ENCODE measurements around the gene CHD5.

CHD5 gene

DNA sequence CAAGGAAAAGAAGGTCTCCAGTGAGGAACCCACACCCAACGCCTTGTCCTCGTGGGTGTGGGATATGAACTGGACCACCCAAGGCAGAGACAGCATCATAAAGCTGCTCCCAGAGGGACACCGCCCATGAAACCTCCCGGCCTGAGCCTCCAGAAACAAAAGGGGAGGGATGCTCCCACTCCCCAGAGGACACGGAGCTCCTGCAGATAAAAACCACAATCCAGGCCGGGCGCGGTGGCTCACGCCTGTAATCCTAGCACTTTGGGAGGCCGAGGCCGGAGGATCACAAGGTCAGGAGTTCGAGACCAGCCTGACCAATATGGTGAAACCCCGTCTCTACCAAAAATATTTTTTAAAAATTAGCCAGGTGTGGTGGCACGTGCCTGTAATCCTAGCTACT lies 66.4 kb downstream of the CHD5 start:
- no CpG with 5 or more reads among the region's 14 CpGs for WGBS (ENCODE audit: extremely low coverage, insufficient coverage, low lambda C conversion rate)

DNA sequence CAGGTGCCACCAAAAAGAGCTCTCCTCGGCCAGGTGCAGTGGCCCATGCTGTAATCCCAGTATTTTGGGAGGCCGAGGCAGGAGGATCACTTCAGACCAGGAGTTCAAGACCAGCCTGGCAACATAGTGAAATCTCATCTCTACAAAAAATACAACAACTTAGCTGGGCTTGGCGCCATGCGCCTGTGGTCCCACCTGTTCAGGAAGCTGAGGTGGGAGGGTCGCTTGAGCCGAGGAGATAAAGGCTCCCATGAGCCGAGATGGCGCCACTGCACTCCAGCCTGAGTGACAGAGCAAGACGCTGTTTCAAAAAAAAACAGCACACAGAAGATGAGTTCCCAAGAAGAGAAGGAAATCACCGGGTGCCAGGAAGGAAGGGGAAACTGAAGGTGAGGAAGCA lies 67.0 kb downstream of the CHD5 start:
- Histone ChIP-seq H2BK15ac (replicated peaks; ENCODE audit: low read depth) (no peak overlapping the region), H4K8ac (ENCODE audit: low read depth, low read length) (no peak overlapping the region), H3K56ac (ENCODE audit: low read length) (no peak overlapping the region), H3K4me1 (ENCODE audit: control insufficient read depth, low read depth, low read length) (no peaks in the 10 kb centered on the region), H4K5ac (ENCODE audit: low read length) (no peak overlapping the region), H3K4ac (ENCODE audit: low read depth, low read length) (no peak overlapping the region), H3K79me1 (ENCODE audit: low read length) (no peaks in the 10 kb centered on the region), H3K36me3 (ENCODE audit: control insufficient read depth, insufficient read depth, low read length) (no peaks in the 10 kb centered on the region), H3K23ac (ENCODE audit: low read length) (no peak overlapping the region), H3K18ac (ENCODE audit: low read length) (no peak overlapping the region), H2AK5ac (ENCODE audit: low read length) (no peak overlapping the region), H3K4me3 (ENCODE audit: low read length) (no peak overlapping the region), H3K9ac (ENCODE audit: low read length) (no peak overlapping the region), H2BK5ac (ENCODE audit: low read length) (no peak overlapping the region), H2BK120ac (ENCODE audit: low read depth, low read length) (no peak overlapping the region), H3K27me3 (ENCODE audit: insufficient read depth, low read length, poor library complexity) (no peaks in the 10 kb centered on the region), H3K27ac (ENCODE audit: low read depth, low read length) (no peak overlapping the region), H3K79me2 (ENCODE audit: control insufficient read depth, insufficient read depth, low read length) (no peaks in the 10 kb centered on the region), H3K4me2 (ENCODE audit: low read length) (no peak overlapping the region)
- WGBS (ENCODE audit: extremely low coverage, insufficient coverage, low lambda C conversion rate), result no CpG with 5 or more reads among the region's 10 CpGs
- no peak for DNase-seq

More for the DNA sequence above, 66.4 kb downstream of the CHD5 start:
- Histone ChIP-seq H3K27ac (ENCODE audit: low read depth, low read length) (no peak overlapping the region), H2BK5ac (ENCODE audit: low read length) (no peak overlapping the region), H3K4me2 (ENCODE audit: low read length) (no peak overlapping the region), H3K36me3 (ENCODE audit: control insufficient read depth, insufficient read depth, low read length) (no peaks in the 10 kb centered on the region), H3K79me1 (ENCODE audit: low read length) (no peaks in the 10 kb centered on the region), H3K18ac (ENCODE audit: low read length) (no peak overlapping the region), H4K5ac (ENCODE audit: low read length) (no peak overlapping the region), H3K23ac (ENCODE audit: low read length) (no peak overlapping the region), H3K56ac (ENCODE audit: low read length) (no peak overlapping the region), H3K4me1 (ENCODE audit: control insufficient read depth, low read depth, low read length) (no peaks in the 10 kb centered on the region), H3K4me3 (ENCODE audit: low read length) (no peak overlapping the region), H2AK5ac (ENCODE audit: low read length) (no peak overlapping the region), H3K9ac (ENCODE audit: low read length) (no peak overlapping the region), H2BK120ac (ENCODE audit: low read depth, low read length) (no peak overlapping the region), H2BK15ac (replicated peaks; ENCODE audit: low read depth) (no peak overlapping the region), H3K27me3 (ENCODE audit: insufficient read depth, low read length, poor library complexity) (no peaks in the 10 kb centered on the region), H3K4ac (ENCODE audit: low read depth, low read length) (no peak overlapping the region), H3K79me2 (ENCODE audit: control insufficient read depth, insufficient read depth, low read length) (no peaks in the 10 kb centered on the region), H4K8ac (ENCODE audit: low read depth, low read length) (no peak overlapping the region)
- DNase-seq, result no peak

DNA sequence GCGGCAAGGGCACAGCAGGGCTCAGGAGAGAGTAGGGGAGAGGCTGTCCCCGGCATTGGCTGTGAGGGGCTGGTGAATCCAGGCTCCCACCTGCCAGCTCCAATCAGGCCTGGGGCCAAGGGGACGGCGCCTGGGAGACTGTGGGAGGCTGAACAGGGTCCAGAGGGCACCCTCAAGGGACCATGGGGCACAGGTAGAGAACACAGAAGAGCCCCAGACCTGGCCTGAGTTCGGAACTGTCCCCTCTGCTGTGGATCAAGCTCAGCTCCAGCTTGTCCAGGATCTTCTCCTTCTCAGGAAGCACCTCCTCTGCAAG lies 67.5 kb downstream of the CHD5 start:
- Histone ChIP-seq H4K5ac (ENCODE audit: low read length) (no peak overlapping the region), H2BK5ac (ENCODE audit: low read length) (no peak overlapping the region), H2AK5ac (ENCODE audit: low read length) (no peak overlapping the region), H2BK120ac (ENCODE audit: low read depth, low read length) (no peak overlapping the region), H3K27me3 (ENCODE audit: insufficient read depth, low read length, poor library complexity) (no peaks in the 10 kb centered on the region), H4K8ac (ENCODE audit: low read depth, low read length) (no peak overlapping the region), H3K56ac (ENCODE audit: low read length) (no peak overlapping the region), H3K4ac (ENCODE audit: low read depth, low read length) (no peak overlapping the region), H3K4me3 (ENCODE audit: low read length) (no peak overlapping the region), H3K27ac (ENCODE audit: low read depth, low read length) (no peak overlapping the region), H3K36me3 (ENCODE audit: control insufficient read depth, insufficient read depth, low read length) (no peaks in the 10 kb centered on the region), H2BK15ac (replicated peaks; ENCODE audit: low read depth) (no peak overlapping the region), H3K9ac (ENCODE audit: low read length) (no peak overlapping the region), H3K18ac (ENCODE audit: low read length) (no peak overlapping the region), H3K23ac (ENCODE audit: low read length) (no peak overlapping the region), H3K79me1 (ENCODE audit: low read length) (no peaks in the 10 kb centered on the region), H3K4me1 (ENCODE audit: control insufficient read depth, low read depth, low read length) (no peaks in the 10 kb centered on the region), H3K4me2 (ENCODE audit: low read length) (no peak overlapping the region), H3K79me2 (ENCODE audit: control insufficient read depth, insufficient read depth, low read length) (no peaks in the 10 kb centered on the region)
- WGBS (ENCODE audit: extremely low coverage, insufficient coverage, low lambda C conversion rate), result no CpG with 5 or more reads among the region's 5 CpGs
- DNase-seq, result no peak

DNA sequence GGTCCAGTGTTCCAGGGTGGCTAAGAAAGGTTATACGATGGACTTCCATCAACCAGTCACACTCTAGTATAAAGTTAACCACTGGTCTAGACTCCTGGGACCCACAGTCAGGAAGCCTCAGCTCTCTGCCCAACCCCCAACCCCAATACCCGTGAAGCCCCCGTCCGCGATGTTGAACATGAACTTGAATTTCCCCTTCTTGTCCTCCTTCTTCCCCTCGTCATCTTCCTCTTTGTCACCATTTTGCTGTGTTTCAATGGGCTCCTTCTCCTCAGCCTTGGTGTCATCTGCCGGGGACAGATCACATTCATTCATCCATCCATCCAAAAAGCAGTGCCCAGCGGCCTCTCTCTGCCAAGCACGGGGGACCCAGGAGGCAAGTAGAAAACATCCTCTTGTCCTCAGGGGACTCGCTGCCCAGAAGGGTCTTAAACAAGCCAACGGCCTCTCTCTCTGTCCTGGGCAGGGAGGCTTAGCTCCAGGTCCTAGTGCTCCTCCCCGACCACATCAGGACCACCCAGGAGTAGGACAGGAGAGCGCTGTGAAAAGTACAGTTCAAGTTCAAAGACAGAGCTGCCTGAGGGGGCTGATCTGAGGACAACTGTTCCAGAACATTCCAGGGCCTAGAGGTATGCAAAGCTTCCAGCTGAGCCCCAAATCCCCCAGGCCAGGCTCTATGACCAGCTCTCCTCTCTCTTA lies 68.0 kb downstream of the CHD5 start:
- no peak overlapping the region for H3K27ac ChIP-seq (ENCODE audit: low read depth, low read length)
- H2BK5ac ChIP-seq (ENCODE audit: low read length), result no peak overlapping the region
- H3K4me1 ChIP-seq (ENCODE audit: control insufficient read depth, low read depth, low read length), result no peaks in the 10 kb centered on the region
- no CpG with 5 or more reads among the region's 13 CpGs for WGBS (ENCODE audit: extremely low coverage, insufficient coverage, low lambda C conversion rate)
- H3K9ac ChIP-seq (ENCODE audit: low read length), result no peak overlapping the region
- no peak overlapping the region for H4K5ac ChIP-seq (ENCODE audit: low read length)
- no peaks in the 10 kb centered on the region for H3K36me3 ChIP-seq (ENCODE audit: control insufficient read depth, insufficient read depth, low read length)
- H3K23ac ChIP-seq (ENCODE audit: low read length), result no peak overlapping the region
- no peak overlapping the region for H3K56ac ChIP-seq (ENCODE audit: low read length)
- no peaks in the 10 kb centered on the region for H3K27me3 ChIP-seq (ENCODE audit: insufficient read depth, low read length, poor library complexity)
- H3K4ac ChIP-seq (ENCODE audit: low read depth, low read length), result no peak overlapping the region
- peak; percentile 14 for DNase-seq
- no peak overlapping the region for H3K4me2 ChIP-seq (ENCODE audit: low read length)
- no peak overlapping the region for H2BK120ac ChIP-seq (ENCODE audit: low read depth, low read length)
- no peak overlapping the region for H3K18ac ChIP-seq (ENCODE audit: low read length)
- no peaks in the 10 kb centered on the region for H3K79me1 ChIP-seq (ENCODE audit: low read length)
- no peak overlapping the region for H3K4me3 ChIP-seq (ENCODE audit: low read length)
- H2AK5ac ChIP-seq (ENCODE audit: low read length), result no peak overlapping the region
- H4K8ac ChIP-seq (ENCODE audit: low read depth, low read length), result no peak overlapping the region
- H2BK15ac ChIP-seq (replicated peaks; ENCODE audit: low read depth), result no peak overlapping the region
- no peaks in the 10 kb centered on the region for H3K79me2 ChIP-seq (ENCODE audit: control insufficient read depth, insufficient read depth, low read length)

DNA sequence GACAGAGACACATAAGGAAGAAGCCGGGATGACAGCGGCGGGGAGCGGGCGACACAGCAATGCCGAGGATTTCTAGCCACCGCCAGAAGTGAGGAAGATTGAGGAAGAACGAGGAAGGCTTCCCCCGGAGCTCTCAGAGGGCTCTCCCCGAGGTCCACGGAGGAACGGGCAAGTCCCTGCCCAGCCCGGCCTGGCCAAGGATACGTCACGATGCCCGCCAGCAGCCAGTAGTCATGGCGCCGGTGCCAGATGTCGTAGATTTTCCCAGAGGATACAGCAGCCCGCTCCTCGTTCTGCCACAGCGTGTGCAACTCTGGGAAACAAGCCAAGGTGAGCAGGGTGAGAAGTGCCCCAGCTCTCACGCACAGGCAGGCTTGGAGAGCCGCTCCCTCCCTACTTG lies 68.5 kb downstream of the CHD5 start:
- H3K27ac ChIP-seq (ENCODE audit: low read depth, low read length), result no peak overlapping the region
- H3K4ac ChIP-seq (ENCODE audit: low read depth, low read length), result no peak overlapping the region
- no peak overlapping the region for H4K8ac ChIP-seq (ENCODE audit: low read depth, low read length)
- no peak overlapping the region for H3K4me2 ChIP-seq (ENCODE audit: low read length)
- H2BK15ac ChIP-seq (replicated peaks; ENCODE audit: low read depth), result no peak overlapping the region
- no CpG with 5 or more reads among the region's 24 CpGs for WGBS (ENCODE audit: extremely low coverage, insufficient coverage, low lambda C conversion rate)
- no peaks in the 10 kb centered on the region for H3K79me2 ChIP-seq (ENCODE audit: control insufficient read depth, insufficient read depth, low read length)
- H3K79me1 ChIP-seq (ENCODE audit: low read length), result no peaks in the 10 kb centered on the region
- H4K5ac ChIP-seq (ENCODE audit: low read length), result no peak overlapping the region
- H3K36me3 ChIP-seq (ENCODE audit: control insufficient read depth, insufficient read depth, low read length), result no peaks in the 10 kb centered on the region
- H2AK5ac ChIP-seq (ENCODE audit: low read length), result no peak overlapping the region
- no peak overlapping the region for H3K18ac ChIP-seq (ENCODE audit: low read length)
- no peak for DNase-seq
- no peak overlapping the region for H3K23ac ChIP-seq (ENCODE audit: low read length)
- H3K56ac ChIP-seq (ENCODE audit: low read length), result no peak overlapping the region
- H3K4me3 ChIP-seq (ENCODE audit: low read length), result no peak overlapping the region
- no peaks in the 10 kb centered on the region for H3K4me1 ChIP-seq (ENCODE audit: control insufficient read depth, low read depth, low read length)
- H2BK5ac ChIP-seq (ENCODE audit: low read length), result no peak overlapping the region
- H2BK120ac ChIP-seq (ENCODE audit: low read depth, low read length), result no peak overlapping the region
- H3K9ac ChIP-seq (ENCODE audit: low read length), result no peak overlapping the region
- no peaks in the 10 kb centered on the region for H3K27me3 ChIP-seq (ENCODE audit: insufficient read depth, low read length, poor library complexity)

DNA sequence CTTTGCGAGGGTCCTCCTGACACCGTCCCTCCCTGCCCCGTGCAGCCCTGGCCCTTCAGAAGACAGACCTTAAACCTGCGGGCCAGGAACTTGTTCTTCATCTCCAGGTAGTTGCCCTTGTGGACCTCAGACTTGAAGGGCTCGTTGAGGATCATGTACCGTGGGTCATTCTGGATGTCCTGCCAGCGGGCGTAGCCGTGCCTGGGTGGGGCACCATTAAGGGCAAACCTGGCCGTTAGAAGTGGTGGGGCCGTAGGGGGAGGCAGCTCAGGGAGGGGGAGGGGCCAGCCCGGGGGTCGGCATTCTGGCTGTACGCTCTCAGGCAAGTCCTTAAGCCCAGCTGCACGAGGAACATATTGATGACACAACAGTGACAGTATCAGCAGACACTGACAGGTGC lies 69.8 kb downstream of the CHD5 start:
- no peaks in the 10 kb centered on the region for H3K79me2 ChIP-seq (ENCODE audit: control insufficient read depth, insufficient read depth, low read length)

More for the DNA sequence above, 69.8 kb downstream of the CHD5 start:
- Histone ChIP-seq H4K8ac (ENCODE audit: low read depth, low read length) (no peak overlapping the region), H3K4me2 (ENCODE audit: low read length) (no peak overlapping the region), H3K18ac (ENCODE audit: low read length) (no peak overlapping the region), H3K4ac (ENCODE audit: low read depth, low read length) (no peak overlapping the region), H3K4me3 (ENCODE audit: low read length) (no peak overlapping the region), H2BK5ac (ENCODE audit: low read length) (no peak overlapping the region), H3K56ac (ENCODE audit: low read length) (no peak overlapping the region), H3K27ac (ENCODE audit: low read depth, low read length) (no peak overlapping the region), H3K36me3 (ENCODE audit: control insufficient read depth, insufficient read depth, low read length) (no peaks in the 10 kb centered on the region), H3K9ac (ENCODE audit: low read length) (no peak overlapping the region), H3K4me1 (ENCODE audit: control insufficient read depth, low read depth, low read length) (no peaks in the 10 kb centered on the region), H3K79me1 (ENCODE audit: low read length) (no peaks in the 10 kb centered on the region), H2BK120ac (ENCODE audit: low read depth, low read length) (no peak overlapping the region), H3K23ac (ENCODE audit: low read length) (no peak overlapping the region), H4K5ac (ENCODE audit: low read length) (no peak overlapping the region), H2AK5ac (ENCODE audit: low read length) (no peak overlapping the region), H2BK15ac (replicated peaks; ENCODE audit: low read depth) (no peak overlapping the region), H3K27me3 (ENCODE audit: insufficient read depth, low read length, poor library complexity) (no peaks in the 10 kb centered on the region)
- DNase-seq, result no peak
- WGBS (ENCODE audit: extremely low coverage, insufficient coverage, low lambda C conversion rate), result no CpG with 5 or more reads among the region's 15 CpGs
